ENCODE results near the gene LRRC10B.

Gene LRRC10B

DNA sequence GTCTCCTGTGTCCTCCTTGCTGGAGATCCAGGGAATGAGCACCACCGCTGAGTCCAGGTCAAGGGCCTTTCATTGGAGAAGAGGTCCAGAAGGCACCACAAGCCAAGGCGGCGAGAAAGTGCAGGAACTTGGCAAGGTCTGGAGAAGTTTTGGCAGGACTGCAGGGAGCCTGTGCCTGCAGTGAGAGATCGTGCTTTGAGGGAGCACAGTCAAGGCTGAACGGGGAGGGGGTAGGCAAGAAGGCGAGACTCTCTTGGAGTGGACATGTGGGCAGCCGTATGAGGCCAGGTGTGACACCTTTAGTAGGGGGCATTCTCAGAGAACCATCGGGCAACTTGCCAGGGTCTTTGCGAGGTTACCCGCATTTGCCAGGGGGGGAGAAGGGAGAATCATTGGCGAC lies 30.5 kb downstream of the LRRC10B start:
- Histone ChIP-seq H3K36me3 (ENCODE audit: control insufficient read depth in 2 of 2, insufficient read depth in 2 of 2, low read length in 2 of 2) (no peaks in the 10 kb centered on the region), H3K27ac (ENCODE audit: low read length) (no peak overlapping the region), H3K4me3 (ENCODE audit: low read length in 2 of 2) (no peak overlapping the region), H3K9me3 (ENCODE audit: control insufficient read depth in 2 of 2, low read length in 2 of 2) (no peaks in the 10 kb centered on the region), H3K27me3 (ENCODE audit: control insufficient read depth in 1 of 2, insufficient read depth in 2 of 2, low read length in 2 of 2) (peaks cover 0 to 7% of the 10 kb centered on the region in 2 donors), H3K9ac (ENCODE audit: low read length in 2 of 2) (no peak overlapping the region), H3K4me1 (ENCODE audit: control insufficient read depth, insufficient read depth, low read length) (peaks cover 17% of the 10 kb centered on the region)

GRCh38 chr11:61539831-61540357 lies 31.3 kb downstream of the LRRC10B start:
- Histone ChIP-seq H3K9me3 (ENCODE audit: control insufficient read depth in 2 of 2, low read length in 2 of 2) (no peaks in the 10 kb centered on the region), H3K4me3 (ENCODE audit: low read length in 2 of 2) (no peak overlapping the region), H3K9ac (ENCODE audit: low read length in 2 of 2) (no peak overlapping the region), H3K27ac (ENCODE audit: low read length) (no peak overlapping the region), H3K36me3 (ENCODE audit: control insufficient read depth in 2 of 2, insufficient read depth in 2 of 2, low read length in 2 of 2) (no peaks in the 10 kb centered on the region), H3K27me3 (ENCODE audit: control insufficient read depth in 1 of 2, insufficient read depth in 2 of 2, low read length in 2 of 2) (peaks cover under 1 to 4% of the 10 kb centered on the region in 2 donors), H3K4me1 (ENCODE audit: control insufficient read depth, insufficient read depth, low read length) (peaks cover 17% of the 10 kb centered on the region)

- Histone ChIP-seq H3K27ac (ENCODE audit: low read length) (no peak overlapping the region), H3K27me3 (ENCODE audit: control insufficient read depth in 1 of 2, insufficient read depth in 2 of 2, low read length in 2 of 2) (peaks cover 7% of the 10 kb centered on the region in 2 donors), H3K9ac (ENCODE audit: low read length in 2 of 2) (no peak overlapping the region), H3K4me3 (ENCODE audit: low read length in 2 of 2) (no peak overlapping the region), H3K36me3 (ENCODE audit: control insufficient read depth in 2 of 2, insufficient read depth in 2 of 2, low read length in 2 of 2) (no peaks in the 10 kb centered on the region), H3K4me1 (ENCODE audit: control insufficient read depth, insufficient read depth, low read length) (peaks cover 17% of the 10 kb centered on the region), H3K9me3 (ENCODE audit: control insufficient read depth in 2 of 2, low read length in 2 of 2) (no peaks in the 10 kb centered on the region)
These were observed 32.0 kb downstream of the LRRC10B start for GRCh38 chr11:61540528-61540927.

- Histone ChIP-seq H3K9ac (ENCODE audit: low read length in 2 of 2) (no peak overlapping the region), H3K27ac (ENCODE audit: low read length) (no peak overlapping the region), H3K36me3 (ENCODE audit: control insufficient read depth in 2 of 2, insufficient read depth in 2 of 2, low read length in 2 of 2) (no peaks in the 10 kb centered on the region), H3K9me3 (ENCODE audit: control insufficient read depth in 2 of 2, low read length in 2 of 2) (no peaks in the 10 kb centered on the region), H3K4me3 (ENCODE audit: low read length in 2 of 2) (no peak overlapping the region), H3K27me3 (ENCODE audit: control insufficient read depth in 1 of 2, insufficient read depth in 2 of 2, low read length in 2 of 2) (peaks cover 10 to 12% of the 10 kb centered on the region in 2 donors), H3K4me1 (ENCODE audit: control insufficient read depth, insufficient read depth, low read length) (peaks cover 17% of the 10 kb centered on the region)
These were observed 33.0 kb downstream of the LRRC10B start for GRCh38 chr11:61541598-61541997.

- Histone ChIP-seq H3K36me3 (ENCODE audit: control insufficient read depth in 2 of 2, insufficient read depth in 2 of 2, low read length in 2 of 2) (no peaks in the 10 kb centered on the region), H3K27ac (ENCODE audit: low read length) (no peak overlapping the region), H3K4me1 (ENCODE audit: control insufficient read depth, insufficient read depth, low read length) (peaks cover 17% of the 10 kb centered on the region), H3K4me3 (ENCODE audit: low read length in 2 of 2) (no peak overlapping the region), H3K9me3 (ENCODE audit: control insufficient read depth in 2 of 2, low read length in 2 of 2) (no peaks in the 10 kb centered on the region), H3K27me3 (ENCODE audit: control insufficient read depth in 1 of 2, insufficient read depth in 2 of 2, low read length in 2 of 2) (peaks cover 10 to 16% of the 10 kb centered on the region in 2 donors), H3K9ac (ENCODE audit: low read length in 2 of 2) (no peak overlapping the region)
These were observed 33.5 kb downstream of the LRRC10B start for GRCh38 chr11:61542024-61542461.

GRCh38 chr11:61542705-61543104 lies 34.2 kb downstream of the LRRC10B start:
- Histone ChIP-seq H3K4me3 (ENCODE audit: low read length in 2 of 2) (no peak overlapping the region), H3K36me3 (ENCODE audit: control insufficient read depth in 2 of 2, insufficient read depth in 2 of 2, low read length in 2 of 2) (no peaks in the 10 kb centered on the region), H3K9ac (ENCODE audit: low read length in 2 of 2) (no peak overlapping the region), H3K9me3 (ENCODE audit: control insufficient read depth in 2 of 2, low read length in 2 of 2) (no peaks in the 10 kb centered on the region), H3K27me3 (ENCODE audit: control insufficient read depth in 1 of 2, insufficient read depth in 2 of 2, low read length in 2 of 2) (peaks cover 10 to 16% of the 10 kb centered on the region in 2 donors), H3K27ac (ENCODE audit: low read length) (no peak overlapping the region), H3K4me1 (ENCODE audit: control insufficient read depth, insufficient read depth, low read length) (peaks cover 16% of the 10 kb centered on the region)

- Histone ChIP-seq H3K36me3 (ENCODE audit: control insufficient read depth in 2 of 2, insufficient read depth in 2 of 2, low read length in 2 of 2) (no peaks in the 10 kb centered on the region), H3K9me3 (ENCODE audit: control insufficient read depth in 2 of 2, low read length in 2 of 2) (no peaks in the 10 kb centered on the region), H3K4me1 (ENCODE audit: control insufficient read depth, insufficient read depth, low read length) (peaks cover 13% of the 10 kb centered on the region), H3K4me3 (ENCODE audit: low read length in 2 of 2) (no peak overlapping the region), H3K27ac (ENCODE audit: low read length) (no peak overlapping the region), H3K9ac (ENCODE audit: low read length in 2 of 2) (no peak overlapping the region), H3K27me3 (ENCODE audit: control insufficient read depth in 1 of 2, insufficient read depth in 2 of 2, low read length in 2 of 2) (peaks cover 11 to 22% of the 10 kb centered on the region in 2 donors)
These were observed 35.2 kb downstream of the LRRC10B start for GRCh38 chr11:61543606-61544306.

GRCh38 chr11:61544466-61544865 lies 35.9 kb downstream of the LRRC10B start:
- H3K9ac ChIP-seq (ENCODE audit: low read length in 2 of 2) = no peak overlapping the region
- no peaks in the 10 kb centered on the region for H3K9me3 ChIP-seq (ENCODE audit: control insufficient read depth in 2 of 2, low read length in 2 of 2)
- no peaks in the 10 kb centered on the region for H3K36me3 ChIP-seq (ENCODE audit: control insufficient read depth in 2 of 2, insufficient read depth in 2 of 2, low read length in 2 of 2)
- peaks cover 13% of the 10 kb centered on the region for H3K4me1 ChIP-seq (ENCODE audit: control insufficient read depth, insufficient read depth, low read length)
- H3K27me3 ChIP-seq (ENCODE audit: control insufficient read depth in 1 of 2, insufficient read depth in 2 of 2, low read length in 2 of 2) = peaks cover 9 to 24% of the 10 kb centered on the region in 2 donors
- H3K4me3 ChIP-seq (ENCODE audit: low read length in 2 of 2) = no peak overlapping the region
- H3K27ac ChIP-seq (ENCODE audit: low read length) = no peak overlapping the region

DNA sequence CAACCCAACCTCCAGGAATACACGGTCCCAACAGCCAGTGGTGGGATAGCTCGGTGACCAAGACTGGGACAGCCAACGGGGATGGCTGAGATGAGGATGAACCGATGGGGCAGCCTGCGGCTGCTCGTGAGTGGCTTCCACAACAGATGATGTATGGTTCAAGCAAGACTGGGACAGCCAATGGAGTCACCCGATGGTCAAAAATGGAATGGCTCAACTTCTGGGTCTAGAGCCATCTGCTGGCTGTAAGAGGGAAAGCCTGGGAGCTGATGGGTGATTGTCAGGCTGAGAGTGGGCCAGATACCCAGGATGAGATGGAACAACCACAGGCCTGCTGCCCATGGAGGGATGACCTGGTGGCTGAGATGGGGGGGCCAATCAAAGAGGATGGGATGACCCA lies 36.8 kb downstream of the LRRC10B start:
- Histone ChIP-seq H3K27me3 (ENCODE audit: control insufficient read depth in 1 of 2, insufficient read depth in 2 of 2, low read length in 2 of 2) (peaks cover 12 to 28% of the 10 kb centered on the region in 2 donors), H3K36me3 (ENCODE audit: control insufficient read depth in 2 of 2, insufficient read depth in 2 of 2, low read length in 2 of 2) (no peaks in the 10 kb centered on the region), H3K4me1 (ENCODE audit: control insufficient read depth, insufficient read depth, low read length) (peaks cover 13% of the 10 kb centered on the region), H3K9ac (ENCODE audit: low read length in 2 of 2) (no peak overlapping the region), H3K4me3 (ENCODE audit: low read length in 2 of 2) (no peak overlapping the region), H3K27ac (ENCODE audit: low read length) (no peak overlapping the region), H3K9me3 (ENCODE audit: control insufficient read depth in 2 of 2, low read length in 2 of 2) (no peaks in the 10 kb centered on the region)

DNA sequence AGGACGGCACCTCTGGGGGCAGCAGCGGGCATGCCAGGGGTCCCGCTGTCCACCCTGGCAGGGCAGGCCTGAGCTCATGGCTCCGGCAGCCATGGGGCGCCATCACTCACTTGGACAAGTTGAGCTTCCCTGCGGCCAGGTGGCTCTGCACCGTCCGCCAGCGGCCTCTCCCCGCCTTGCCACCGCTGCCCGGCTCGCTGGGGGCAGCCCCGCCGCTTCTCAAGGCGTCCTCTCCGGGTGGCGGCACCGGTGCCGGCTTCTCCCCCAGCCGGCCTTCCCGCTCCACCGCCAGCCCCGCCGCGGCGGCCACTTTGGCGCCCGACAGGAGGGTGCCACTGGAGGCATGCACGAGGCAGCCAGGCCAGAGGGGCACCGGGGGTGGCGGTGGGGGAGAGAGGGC lies 37.4 kb downstream of the LRRC10B start:
- Histone ChIP-seq H3K4me1 (ENCODE audit: control insufficient read depth, insufficient read depth, low read length) (peaks cover 9% of the 10 kb centered on the region), H3K36me3 (ENCODE audit: control insufficient read depth in 2 of 2, insufficient read depth in 2 of 2, low read length in 2 of 2) (no peaks in the 10 kb centered on the region), H3K27ac (ENCODE audit: low read length) (no peak overlapping the region), H3K9me3 (ENCODE audit: control insufficient read depth in 2 of 2, low read length in 2 of 2) (no peaks in the 10 kb centered on the region), H3K9ac (ENCODE audit: low read length in 2 of 2) (no peak overlapping the region), H3K4me3 (ENCODE audit: low read length in 2 of 2) (no peak overlapping the region), H3K27me3 (ENCODE audit: control insufficient read depth in 1 of 2, insufficient read depth in 2 of 2, low read length in 2 of 2) (peaks cover 12 to 28% of the 10 kb centered on the region in 2 donors)

GRCh38 chr11:61546663-61547062 lies 38.1 kb downstream of the LRRC10B start:
- Histone ChIP-seq H3K9ac (ENCODE audit: low read length in 2 of 2) (no peak overlapping the region), H3K4me3 (ENCODE audit: low read length in 2 of 2) (no peak overlapping the region), H3K4me1 (ENCODE audit: control insufficient read depth, insufficient read depth, low read length) (peaks cover 5% of the 10 kb centered on the region), H3K9me3 (ENCODE audit: control insufficient read depth in 2 of 2, low read length in 2 of 2) (no peaks in the 10 kb centered on the region), H3K27ac (ENCODE audit: low read length) (no peak overlapping the region), H3K36me3 (ENCODE audit: control insufficient read depth in 2 of 2, insufficient read depth in 2 of 2, low read length in 2 of 2) (no peaks in the 10 kb centered on the region), H3K27me3 (ENCODE audit: control insufficient read depth in 1 of 2, insufficient read depth in 2 of 2, low read length in 2 of 2) (peaks cover 16 to 33% of the 10 kb centered on the region in 2 donors)

Measured in stomach smooth muscle (tissue), 2 donors.